ENCODE results near the gene TRIL. TPM values are rescaled to one million over a fixed set of nuclear protein-coding genes. Genes with fewer than 3 reads are reported as not detected.

The TRIL gene
- total RNA-seq, 2 donors from 2014 or later = 1.3 to 1.6 TPM

DNA sequence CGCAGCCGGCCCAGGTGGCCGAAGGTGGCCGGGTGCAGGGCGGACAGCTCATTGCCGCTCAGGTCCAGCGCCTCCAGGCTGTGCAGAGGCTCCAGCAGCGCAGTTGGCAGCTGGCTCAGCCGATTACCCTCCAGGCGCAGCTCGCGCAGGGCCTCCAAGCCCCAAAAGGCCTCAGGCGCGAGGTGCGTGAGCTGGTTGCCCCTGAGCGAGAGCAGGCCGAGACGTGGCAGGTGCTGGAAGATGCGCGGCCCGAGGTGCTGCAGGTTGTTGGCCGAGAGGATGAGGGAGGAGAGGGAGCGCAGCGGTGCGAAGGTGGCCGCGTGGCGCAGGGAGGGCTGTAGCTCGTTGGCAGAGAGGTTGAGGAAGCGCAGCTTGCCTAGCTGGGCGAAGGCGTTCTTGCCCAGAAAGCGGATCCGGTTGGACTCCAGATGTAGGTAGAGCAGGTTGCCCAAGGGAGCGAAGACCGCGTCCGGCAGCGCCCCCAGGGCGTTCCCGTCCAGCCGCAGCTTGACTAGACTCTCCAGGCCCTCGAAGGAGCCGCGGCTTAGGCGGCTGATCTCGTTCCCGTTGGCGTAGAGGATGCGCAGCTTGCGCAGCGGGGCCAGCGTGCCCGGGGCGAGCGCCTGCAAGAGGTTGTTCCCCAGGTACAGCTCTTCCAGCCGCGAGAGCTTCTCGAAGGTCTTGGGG lies 923 bp downstream of the TRIL start:
- peak overlapping the region in 2 of 4 donors; percentile 29 to 35 for H3K27ac ChIP-seq
- H3K4me3 ChIP-seq = no peak overlapping the region

DNA sequence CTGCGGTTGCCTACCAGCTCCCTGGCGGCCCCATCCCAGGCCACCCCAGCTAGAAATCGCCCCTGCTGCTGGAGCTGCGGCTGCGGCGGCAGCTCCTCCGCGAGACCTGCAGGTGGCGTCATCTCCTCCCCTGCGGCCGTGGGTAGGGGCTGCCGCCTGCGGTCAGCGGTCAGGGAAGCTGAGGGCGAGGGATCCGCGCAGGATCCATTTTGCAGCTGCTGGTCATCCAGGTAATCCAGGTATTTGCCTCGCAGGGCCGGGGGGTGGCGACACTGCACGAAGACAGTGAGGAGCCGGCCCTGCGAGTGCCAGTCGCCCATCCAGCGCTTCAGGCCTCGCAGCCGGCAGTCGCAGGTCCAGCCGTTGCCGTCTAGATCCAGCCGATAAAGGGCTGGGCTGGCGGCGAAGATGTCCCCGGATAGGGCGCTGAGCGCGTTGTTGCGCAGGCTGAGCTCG lies 1.5 kb downstream of the TRIL start:
- WGBS, 2 donors = 1% methylated on average over 14 to 30 of the region's 39 CpGs
- intact Hi-C loops (cut with DNase I) = no loop called here

More for the DNA sequence above, 923 bp downstream of the TRIL start:
- intact Hi-C loops (cut with DNase I) = no loop called here
- WGBS, 2 donors = 5 to 16% methylated on average over 27 to 59 of the region's 59 CpGs
- H3K27me3 ChIP-seq = no peaks in the 10 kb centered on the region
- H3K36me3 ChIP-seq (replicated peaks in 1 of 2; ENCODE audit: insufficient read depth in 1 of 2, low read depth in 2 of 2) = no peaks in the 10 kb centered on the region
- peak in 3 of 4 donors; percentile 12 to 58 (median 17) for DNase-seq
- no peaks in the 10 kb centered on the region for H3K9me3 ChIP-seq
- ATAC-seq = peak; percentile 19
- no peak for TF ChIP-seq POLR2A (IDR thresholded peaks at IDR 0.05)
- TF ChIP-seq, protein P1, sequence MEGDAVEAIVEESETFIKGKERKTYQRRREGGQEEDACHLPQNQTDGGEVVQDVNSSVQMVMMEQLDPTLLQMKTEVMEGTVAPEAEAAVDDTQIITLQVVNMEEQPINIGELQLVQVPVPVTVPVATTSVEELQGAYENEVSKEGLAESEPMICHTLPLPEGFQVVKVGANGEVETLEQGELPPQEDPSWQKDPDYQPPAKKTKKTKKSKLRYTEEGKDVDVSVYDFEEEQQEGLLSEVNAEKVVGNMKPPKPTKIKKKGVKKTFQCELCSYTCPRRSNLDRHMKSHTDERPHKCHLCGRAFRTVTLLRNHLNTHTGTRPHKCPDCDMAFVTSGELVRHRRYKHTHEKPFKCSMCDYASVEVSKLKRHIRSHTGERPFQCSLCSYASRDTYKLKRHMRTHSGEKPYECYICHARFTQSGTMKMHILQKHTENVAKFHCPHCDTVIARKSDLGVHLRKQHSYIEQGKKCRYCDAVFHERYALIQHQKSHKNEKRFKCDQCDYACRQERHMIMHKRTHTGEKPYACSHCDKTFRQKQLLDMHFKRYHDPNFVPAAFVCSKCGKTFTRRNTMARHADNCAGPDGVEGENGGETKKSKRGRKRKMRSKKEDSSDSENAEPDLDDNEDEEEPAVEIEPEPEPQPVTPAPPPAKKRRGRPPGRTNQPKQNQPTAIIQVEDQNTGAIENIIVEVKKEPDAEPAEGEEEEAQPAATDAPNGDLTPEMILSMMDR (IDR thresholded peaks at IDR 0.05) = no peak
- peaks cover 28% of the 10 kb centered on the region for H3K4me1 ChIP-seq

DNA sequence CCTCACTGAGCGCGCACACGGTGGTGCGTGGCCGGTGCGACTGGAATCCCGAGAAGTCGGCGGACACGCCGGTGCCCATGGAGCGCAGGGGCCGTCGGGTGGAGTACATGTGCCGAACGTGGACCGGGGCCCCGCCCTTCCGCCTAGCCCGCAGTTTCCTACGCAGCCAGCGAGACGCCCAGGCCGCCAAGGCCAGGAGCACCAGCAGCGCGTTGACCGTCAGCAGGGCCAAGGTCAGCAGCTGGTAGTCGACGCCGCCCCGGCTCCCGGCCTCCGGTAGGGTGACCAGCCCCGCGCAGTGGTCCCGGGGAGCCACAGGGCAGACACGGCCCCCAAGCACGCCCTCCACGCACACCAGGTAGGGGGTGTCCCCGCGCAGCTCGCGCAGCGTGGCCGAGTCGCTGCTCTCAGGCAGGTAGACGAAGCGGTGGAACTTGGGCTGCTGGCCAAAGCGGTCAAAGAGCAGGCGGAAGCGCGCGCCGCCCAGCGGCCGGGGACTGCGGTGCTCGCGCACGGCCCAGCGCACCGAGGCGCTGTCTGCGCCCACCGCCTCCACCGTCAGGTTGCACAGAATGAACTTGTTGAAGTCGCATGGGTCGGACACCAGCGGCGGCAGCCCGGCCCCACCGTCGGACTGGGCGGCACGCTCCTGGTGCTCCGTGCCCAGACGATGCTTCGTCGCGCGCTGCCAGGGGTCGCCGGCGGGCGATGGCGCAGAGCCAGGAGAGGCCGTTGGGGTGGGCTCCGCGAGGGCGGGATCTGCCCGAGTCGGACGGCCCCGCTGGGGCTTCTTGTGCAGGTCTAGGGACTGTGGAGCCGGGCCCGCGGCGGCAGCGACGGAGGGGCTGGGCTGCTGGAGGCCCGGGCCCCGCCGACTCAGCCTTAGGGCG lies 2.2 kb downstream of the TRIL start:
- no peaks in the 10 kb centered on the region for H3K9me3 ChIP-seq
- H3K27me3 ChIP-seq = no peaks in the 10 kb centered on the region
- peak overlapping the region in 1 of 2 donors; percentile 32 for H3K4me3 ChIP-seq
- H3K27ac ChIP-seq = peak overlapping the region; percentile 0 to 35 (median 26)
- peaks cover 28% of the 10 kb centered on the region for H3K4me1 ChIP-seq
- TF ChIP-seq POLR2A (IDR thresholded peaks at IDR 0.05) = peak in 1 of 3 donors; percentile 24
- TF ChIP-seq, protein P1 (IDR thresholded peaks at IDR 0.05) = peak; percentile 66 to 89 (median 80)
- intact Hi-C loops (cut with DNase I) = no loop called here
- WGBS, 2 donors = 4% methylated on average over 77 of the region's 104 CpGs; no CpG with 5 or more reads in 1 of the 2 donors
- no peaks in the 10 kb centered on the region for H3K36me3 ChIP-seq (replicated peaks in 1 of 2; ENCODE audit: insufficient read depth in 1 of 2, low read depth in 2 of 2)
- ATAC-seq (peak; percentile 83), DNase-seq (peak; percentile 89 to 94 (median 91))

More for the DNA sequence above, 1.5 kb downstream of the TRIL start:
- Histone ChIP-seq H3K27ac (peak overlapping the region in 2 of 4 donors; percentile 29 to 35), H3K4me3 (peak overlapping the region in 1 of 2 donors; percentile 32), H3K36me3 (replicated peaks in 1 of 2; ENCODE audit: insufficient read depth in 1 of 2, low read depth in 2 of 2) (no peaks in the 10 kb centered on the region), H3K4me1 (peaks cover 28% of the 10 kb centered on the region), H3K9me3 (no peaks in the 10 kb centered on the region), H3K27me3 (no peaks in the 10 kb centered on the region)
- ATAC-seq = peak; percentile 63
- TF ChIP-seq POLR2A (IDR thresholded peaks at IDR 0.05) = peak in 1 of 3 donors; percentile 18
- TF ChIP-seq, protein P1 (IDR thresholded peaks at IDR 0.05) = peak in 6 of 7 experiments; percentile 18 to 66 (median 60)
- peak; percentile 65 to 79 (median 78) for DNase-seq

DNA sequence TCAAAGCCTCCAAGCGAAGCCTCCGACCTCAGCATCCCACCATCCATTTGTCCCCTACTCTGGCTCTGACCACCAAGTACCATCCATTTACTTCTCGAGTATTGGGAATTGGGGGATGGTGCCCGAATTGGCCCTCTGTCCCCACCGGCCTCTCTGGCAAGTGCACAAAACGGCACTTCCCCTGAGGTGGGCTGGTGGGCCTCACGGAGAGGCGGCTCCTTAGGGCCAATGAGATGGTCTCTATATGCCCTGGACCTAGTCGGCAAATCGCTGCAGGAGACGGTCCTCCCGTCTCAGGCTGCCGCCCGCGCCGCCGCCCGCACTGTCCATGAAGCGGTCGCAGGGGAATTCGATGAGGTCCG lies 2.8 kb downstream of the TRIL start:
- no peak for DNase-seq
- TF ChIP-seq POLR2A (IDR thresholded peaks at IDR 0.05) = no peak
- TF ChIP-seq, protein P1 (IDR thresholded peaks at IDR 0.05) = no peak
- Histone ChIP-seq H3K9me3 (no peaks in the 10 kb centered on the region), H3K36me3 (replicated peaks in 1 of 2; ENCODE audit: insufficient read depth in 1 of 2, low read depth in 2 of 2) (no peaks in the 10 kb centered on the region), H3K27me3 (no peaks in the 10 kb centered on the region), H3K4me1 (peaks cover 28% of the 10 kb centered on the region), H3K27ac (peak overlapping the region in 1 of 4 donors; percentile 0), H3K4me3 (no peak overlapping the region)
- ATAC-seq = no peak
- intact Hi-C loops (cut with DNase I) = no loop called here
- WGBS, 2 donors = 43 to 50% methylated on average over 18 to 21 of the region's 22 CpGs
